Measurements from ENCODE around the gene NAGA.
A peak's percentile ranks its signal among the peaks of the same experiment; 100 is the strongest.
"Not testable (repeated sequence)": the region's sequence is repeated elsewhere in the genome, so short reads cannot be mapped to it uniquely, and the experiment has no call there.

The NAGA gene

DNA sequence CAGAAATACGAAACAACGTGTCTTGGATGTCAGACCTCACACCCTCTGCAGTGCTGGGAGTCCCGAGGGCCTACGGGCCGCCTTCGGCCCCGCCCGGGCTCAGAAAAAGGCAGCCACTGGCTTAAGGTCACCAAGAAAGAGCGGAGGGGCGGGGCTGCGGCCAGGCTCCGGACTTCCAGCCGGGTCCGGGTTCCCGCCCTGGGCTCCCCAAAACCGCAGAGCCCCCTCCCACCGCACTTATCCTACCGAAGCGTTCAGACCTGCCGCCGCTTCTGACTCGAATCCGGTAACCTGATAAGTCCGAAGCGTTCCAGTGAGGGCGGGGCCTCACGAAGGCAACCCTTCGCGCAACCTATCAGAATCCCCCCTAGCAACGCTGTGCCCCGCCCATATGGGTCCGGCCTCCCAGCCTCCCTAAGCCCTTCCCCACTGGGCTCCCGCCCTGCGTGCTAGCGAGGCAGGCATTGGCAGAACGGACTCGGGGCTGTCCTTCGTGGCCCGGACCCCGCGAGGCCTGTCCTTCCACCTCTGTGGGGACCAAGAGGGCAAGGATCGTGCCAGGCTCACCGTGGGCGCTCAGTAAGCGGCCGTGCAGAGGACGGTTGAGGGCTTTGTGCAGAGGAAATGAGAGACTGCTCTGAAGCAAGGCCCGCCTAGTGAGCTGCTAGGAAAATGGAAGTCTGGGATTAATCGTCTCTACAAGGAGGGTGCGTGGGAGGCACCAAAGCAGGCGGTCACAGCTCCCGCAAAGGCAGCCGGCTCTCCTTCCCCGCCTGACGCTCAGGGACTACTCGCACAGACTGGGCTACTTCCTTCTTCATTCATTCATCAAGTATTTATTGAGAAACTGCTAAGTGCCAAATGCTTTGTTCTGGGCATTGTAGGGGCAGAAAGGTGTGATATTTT, at the start of gene NAGA:
Gene NAGA (minus strand): TSS at position 296 of the 906 bp plus-strand sequence. CDS start 515 bp downstream, outside the sequence.
- peak; percentile 83 to 97 for DNase-seq

DNA sequence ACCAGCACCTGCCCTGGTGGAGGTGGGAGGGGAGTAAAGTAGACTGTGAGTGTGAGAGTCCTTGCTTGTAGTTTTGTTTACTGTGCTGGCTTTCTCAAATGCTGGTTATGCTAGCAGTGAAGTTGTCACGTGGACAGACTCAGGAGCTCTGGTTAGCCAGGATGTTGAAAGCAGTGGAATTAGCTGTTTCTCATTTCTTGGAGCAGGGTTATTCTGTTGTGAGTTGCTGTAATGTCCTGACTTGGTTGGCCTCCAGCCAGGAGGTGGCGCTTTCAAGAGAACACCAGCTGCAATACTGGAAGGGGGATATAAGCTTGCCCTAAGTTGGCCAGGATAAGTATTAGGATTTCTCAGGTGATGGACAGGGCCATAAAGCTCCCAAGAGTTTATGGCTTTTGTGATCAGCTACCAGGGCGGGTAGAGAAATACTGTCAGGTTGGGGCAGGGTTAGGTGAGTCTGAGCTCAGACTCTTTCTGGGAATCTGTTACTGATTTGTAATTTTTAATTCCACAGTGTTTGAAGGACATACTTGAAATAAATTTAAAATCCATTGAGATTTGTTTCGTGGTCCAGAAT, 46.3 kb upstream of the NAGA start:
- no peak for DNase-seq

DNA sequence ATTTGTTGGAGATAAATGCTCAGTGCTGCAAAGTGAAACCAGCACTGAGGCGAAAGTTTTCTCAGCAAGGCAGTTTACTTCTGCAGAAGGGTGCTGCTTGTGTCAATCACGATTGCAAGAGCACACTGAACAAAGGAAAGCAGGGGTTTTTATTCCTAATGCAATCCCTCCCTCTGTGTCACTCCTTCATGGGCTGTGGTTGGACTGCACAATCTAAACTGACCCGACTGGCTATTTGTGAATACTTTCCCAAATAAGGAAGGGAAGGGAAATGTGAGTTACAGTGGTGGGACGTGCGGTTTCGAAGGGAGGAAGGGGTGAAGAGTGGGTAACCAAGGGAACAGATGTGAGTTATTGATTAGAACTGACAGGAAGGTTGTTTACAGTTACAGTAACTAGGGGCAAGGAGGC, 44.8 kb upstream of the NAGA start:
- not testable (repeated sequence) for DNase-seq

GRCh38 chr22:42114721-42115120, 44.1 kb upstream of the NAGA start:
- no peak for DNase-seq

DNA sequence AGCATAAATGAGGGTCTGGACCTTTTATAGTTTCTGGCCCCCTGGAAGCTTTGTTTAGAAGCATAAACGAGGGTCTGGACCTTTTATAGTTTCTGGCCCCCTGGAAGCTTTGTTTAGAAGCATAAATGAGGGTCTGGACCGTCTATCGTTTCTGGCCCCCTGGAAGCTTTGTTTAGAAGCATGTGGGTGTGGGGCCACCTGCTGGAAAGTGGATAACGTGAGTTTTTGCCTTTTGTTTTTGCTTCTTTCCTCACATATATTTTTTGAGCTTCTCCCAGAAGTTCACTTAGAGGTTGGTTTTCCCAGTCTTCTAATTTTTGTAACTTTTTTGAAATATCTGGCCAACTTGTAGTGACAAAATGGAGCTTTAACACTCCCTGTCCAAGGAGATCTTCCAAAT, 42.2 kb upstream of the NAGA start:
- DNase-seq: not testable (repeated sequence)

DNA sequence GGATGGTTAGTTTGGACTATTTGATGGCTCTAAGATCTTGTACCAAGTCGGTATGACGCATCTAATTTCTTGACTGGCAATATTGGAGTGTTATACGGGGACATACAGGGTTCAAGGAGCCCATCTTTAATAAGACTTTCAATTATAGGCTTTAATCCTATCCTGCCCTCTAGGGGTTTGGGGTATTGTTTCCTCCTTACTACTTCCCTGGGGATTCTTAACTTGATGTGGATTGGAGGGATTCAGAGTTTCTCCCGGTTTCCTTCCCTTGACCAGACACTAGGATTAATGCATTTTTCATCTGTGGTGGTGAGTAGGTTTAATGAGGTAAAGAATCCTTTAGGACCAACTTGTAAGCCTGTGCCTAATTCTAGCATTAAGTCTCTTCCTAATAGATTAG, 41.2 kb upstream of the NAGA start:
- DNase-seq: no peak

DNA sequence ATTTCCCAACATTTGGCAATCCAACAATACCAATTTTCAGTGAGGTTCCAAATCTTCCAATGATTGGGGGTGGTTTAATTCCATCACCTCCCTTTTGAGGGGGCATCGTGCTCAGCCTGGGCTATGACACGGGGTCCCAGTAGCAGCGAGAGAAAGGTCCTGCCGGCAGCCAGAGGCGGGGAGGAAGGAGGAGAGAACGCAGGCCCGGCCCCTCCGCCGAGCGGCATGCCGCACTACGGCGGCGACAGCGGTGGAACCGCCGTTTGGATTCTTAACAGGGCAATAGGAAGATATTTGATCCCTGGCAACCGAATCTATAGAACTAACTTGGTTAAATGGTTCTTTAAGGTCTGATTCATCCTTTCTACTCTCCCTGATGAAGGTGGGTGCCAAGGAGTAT, 38.2 kb upstream of the NAGA start:
- no peak for DNase-seq

DNA sequence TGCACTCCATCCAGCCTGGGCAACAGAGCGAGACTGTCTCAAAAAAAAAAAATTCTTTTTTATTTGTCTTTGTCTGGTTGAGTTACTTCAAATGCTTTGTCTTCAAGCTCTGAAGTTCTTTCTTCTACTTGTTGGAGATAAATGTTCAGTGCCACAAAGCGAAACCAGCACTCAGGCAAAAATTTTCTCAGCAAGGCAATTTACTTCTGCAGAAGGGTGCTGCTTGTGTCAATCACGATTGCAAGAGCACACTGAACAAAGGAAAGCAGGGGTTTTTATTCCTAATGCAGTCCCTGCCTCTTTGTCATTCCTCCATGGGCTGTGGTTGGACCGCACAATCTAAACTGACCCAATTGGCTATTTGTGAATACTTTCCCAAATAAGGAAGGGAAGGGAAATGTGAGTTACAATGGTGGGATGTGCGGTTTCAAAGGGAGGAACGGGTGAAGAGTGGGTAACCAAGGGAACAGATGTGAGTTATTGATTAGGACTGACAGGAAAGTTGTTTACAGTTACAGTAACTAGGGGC, 33.8 kb upstream of the NAGA start:
- not testable (repeated sequence) for DNase-seq

DNA sequence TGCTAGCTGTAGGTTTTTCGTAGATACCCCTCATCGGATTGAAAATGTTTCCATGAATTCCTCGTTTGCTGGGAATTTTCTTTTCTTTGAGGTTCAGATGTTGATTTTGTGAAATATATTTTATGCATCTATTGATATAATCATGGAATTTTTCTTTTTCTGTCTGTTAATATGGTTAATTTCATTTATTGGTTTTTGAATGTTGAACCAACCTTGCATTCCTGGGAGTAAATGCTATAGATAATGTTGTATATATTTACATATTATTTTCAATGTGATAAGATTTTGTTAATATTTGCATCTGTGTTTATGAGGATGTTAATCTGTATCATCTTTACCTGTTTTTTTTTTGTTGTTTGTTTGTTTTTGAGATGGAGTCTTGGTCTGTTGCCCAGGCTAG, 30.6 kb upstream of the NAGA start:
- no peak for DNase-seq

GRCh38 chr22:42091455-42091782, 20.8 kb upstream of the NAGA start:
- no peak for DNase-seq

DNA sequence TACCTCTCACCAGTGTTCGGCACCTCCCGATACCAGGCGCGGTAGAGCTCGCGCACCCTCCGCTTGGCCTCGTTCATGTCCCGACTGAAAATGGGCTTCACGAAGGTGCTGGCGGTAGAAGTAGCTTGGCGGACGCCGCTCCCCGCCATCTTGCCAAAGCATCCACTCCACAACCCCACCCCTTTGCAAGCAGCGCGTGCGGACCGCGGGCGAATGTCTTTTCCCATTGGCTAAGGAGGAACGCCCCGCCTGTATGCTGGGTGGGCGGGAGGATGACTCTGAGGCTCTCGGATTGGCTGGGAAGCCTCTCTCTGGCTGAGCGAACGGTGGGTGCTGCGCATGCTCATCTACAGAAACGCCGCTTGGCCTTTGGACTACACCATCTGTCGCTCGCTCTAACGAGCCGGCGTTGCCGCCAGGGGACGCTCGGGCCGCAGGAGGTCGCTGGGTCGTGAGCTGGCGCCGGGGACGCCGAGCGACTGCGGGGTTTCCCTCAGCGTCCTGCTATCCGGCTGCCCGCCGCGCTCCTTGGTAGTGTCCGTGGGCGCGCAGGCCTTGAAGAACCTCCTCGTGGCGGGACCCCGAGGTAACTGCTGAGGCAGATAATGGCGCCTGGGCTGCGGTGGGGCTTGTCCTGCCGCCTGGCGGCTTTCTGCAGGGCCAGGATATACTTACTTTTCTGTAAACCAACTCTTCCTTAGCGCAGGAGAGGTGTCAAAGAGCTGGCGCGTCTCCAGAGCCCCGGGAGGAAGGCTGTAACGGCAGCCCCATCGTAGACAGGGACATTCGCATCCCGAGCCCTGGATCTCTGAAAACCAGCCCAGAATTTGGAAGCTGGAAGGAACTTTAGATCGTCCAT, 20.2 kb upstream of the NAGA start, which contains the start of gene NDUFA6:
Gene NDUFA6 (minus strand): TSS at position 177 of the 859 bp plus-strand sequence. CDS start 28 bp downstream, at position 149.
- peak; percentile 92 to 98 for DNase-seq

GRCh38 chr22:42086051-42086450, 15.4 kb upstream of the NAGA start:
- DNase-seq: no peak

- DNase-seq: no peak
Observed at GRCh38 chr22:42084874-42085273, 14.3 kb upstream of the NAGA start.

GRCh38 chr22:42083119-42083518, 12.5 kb upstream of the NAGA start:
- DNase-seq: no peak

- no peak for DNase-seq
Observed at GRCh38 chr22:42080287-42080686, 9.7 kb upstream of the NAGA start.

GRCh38 chr22:42079319-42080251, 9.0 kb upstream of the NAGA start, which contains the start of gene SMDT1:
SMDT1 (plus strand) TSS chr22:42079700; CDS start chr22:42079769, 69 bp downstream.
- peak; percentile 91 to 93 for DNase-seq

GRCh38 chr22:42078469-42079318, 8.1 kb upstream of the NAGA start:
- no peak for DNase-seq

GRCh38 chr22:42077486-42078125, 7.0 kb upstream of the NAGA start:
- DNase-seq: peak in 1 of 2 experiments; percentile 9

DNA sequence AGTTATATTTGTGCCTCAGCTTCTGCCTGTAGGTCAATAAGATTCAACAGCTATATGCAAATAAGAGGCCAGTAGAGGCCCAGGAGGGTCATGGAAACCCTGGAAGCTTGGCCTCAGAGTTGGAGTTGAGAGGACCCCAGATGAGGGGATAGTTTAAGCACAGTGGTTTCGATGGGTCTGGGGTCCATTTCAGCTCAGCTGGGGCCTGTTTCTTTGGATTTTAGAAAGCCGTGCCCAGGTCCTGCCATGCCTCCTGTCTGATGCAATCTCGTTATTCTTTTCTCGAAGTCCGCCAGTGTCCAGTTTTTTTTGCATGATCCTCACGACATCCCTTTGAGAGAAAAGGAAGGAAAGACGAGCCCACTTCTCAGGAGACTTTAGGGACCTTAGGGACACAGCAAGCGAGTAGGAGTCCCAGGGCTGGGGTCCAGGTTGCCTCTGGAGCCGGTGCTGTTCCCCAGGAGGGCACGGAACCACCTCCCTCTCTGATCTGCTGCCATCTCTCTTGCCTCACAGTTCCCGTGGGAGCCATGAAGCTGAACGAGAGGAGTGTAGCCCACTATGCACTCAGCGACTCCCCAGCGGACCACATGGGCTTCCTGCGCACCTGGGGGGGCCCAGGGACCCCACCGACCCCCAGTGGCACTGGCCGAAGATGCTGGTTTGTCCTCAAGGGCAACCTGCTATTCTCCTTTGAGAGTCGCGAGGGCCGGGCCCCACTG, 6.3 kb upstream of the NAGA start:
- no peak for DNase-seq

Measured in cerebellar nuclear complex (tissue), 1 donor.